NCI-H524 (cell line): ENCODE measurements around the gene PROB1.
"Not testable (repeated sequence)": the region's sequence is repeated elsewhere in the genome, so short reads cannot be mapped to it uniquely, and the experiment has no call there.

Source experiments
- DNase-seq, 2 experiments: peaks; one replicate each; lab custom pipeline; 2025; lab: John Stamatoyannopoulos, UW

PROB1 gene

GRCh38 chr5:139414581-139415130 lies 19.8 kb upstream of the PROB1 start:
- DNase-seq = no peak

DNA sequence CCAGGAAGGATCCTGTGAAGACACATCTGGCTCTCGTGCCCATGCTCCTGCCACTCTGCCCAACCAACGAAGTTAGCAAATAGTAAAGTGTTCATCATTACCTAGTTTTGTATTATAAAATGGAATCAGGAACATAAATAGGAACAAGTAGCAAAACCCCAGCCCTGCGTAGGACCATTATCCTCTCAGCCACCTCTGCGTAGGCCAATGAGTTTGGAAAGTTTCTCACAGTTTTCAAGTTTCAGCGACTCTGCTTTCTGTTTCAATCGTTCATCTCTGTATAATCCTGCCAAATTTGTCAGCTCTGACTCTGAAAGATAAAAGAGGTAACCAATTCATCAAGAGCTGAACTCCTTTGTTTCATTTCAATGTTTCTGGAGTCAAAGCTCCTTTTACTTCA lies 19.1 kb upstream of the PROB1 start:
- DNase-seq = no peak

- no peak for DNase-seq
These were observed 18.2 kb upstream of the PROB1 start for GRCh38 chr5:139413153-139413552.

GRCh38 chr5:139410993-139411828 lies 16.3 kb upstream of the PROB1 start:
- no peak for DNase-seq

- no peak for DNase-seq
These were observed 15.5 kb upstream of the PROB1 start for GRCh38 chr5:139410121-139410992.

GRCh38 chr5:139409116-139409515 lies 14.2 kb upstream of the PROB1 start:
- not testable (repeated sequence) for DNase-seq

DNA sequence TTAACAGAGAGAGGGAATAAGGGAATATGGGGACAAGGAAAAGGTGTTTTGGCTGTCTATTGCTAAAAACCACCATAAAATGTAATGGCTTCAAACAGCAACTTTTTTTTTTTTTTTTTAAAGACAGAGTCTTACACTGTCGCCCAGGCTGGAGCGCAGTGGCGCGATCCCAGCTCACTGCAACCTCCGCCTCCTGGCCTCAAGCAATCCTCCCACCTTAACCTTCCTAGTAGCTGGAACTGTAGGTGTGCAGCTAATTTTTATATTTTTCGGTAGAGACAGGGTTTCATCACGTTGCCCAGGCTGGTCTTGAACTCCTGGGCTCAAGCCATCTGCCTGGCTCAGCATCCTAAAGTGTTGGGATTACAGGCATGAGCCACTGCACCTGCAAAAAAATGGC lies 13.3 kb upstream of the PROB1 start:
- no peak for DNase-seq

- DNase-seq = no peak
These were observed 12.6 kb upstream of the PROB1 start for GRCh38 chr5:139407517-139407916.

GRCh38 chr5:139406963-139407362 lies 12.1 kb upstream of the PROB1 start:
- no peak for DNase-seq

DNA sequence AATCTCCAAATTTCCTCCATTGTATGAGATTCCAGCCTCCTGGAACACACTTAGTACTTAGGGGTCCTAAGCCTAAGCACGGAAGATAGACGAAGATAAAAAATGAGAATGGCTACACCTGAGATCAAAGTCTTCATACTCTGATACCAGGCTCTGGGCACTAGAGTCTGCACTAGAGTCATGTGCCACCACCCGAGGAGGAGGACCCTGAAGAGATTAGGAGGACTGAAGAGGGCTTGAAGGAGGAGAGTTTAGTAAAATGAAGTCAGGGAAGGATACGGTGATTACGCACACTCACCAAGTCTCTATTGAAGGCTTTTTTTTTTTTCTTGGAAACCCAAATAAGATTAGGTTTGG lies 9.6 kb upstream of the PROB1 start:
- DNase-seq = peak; percentile 30 to 58

DNA sequence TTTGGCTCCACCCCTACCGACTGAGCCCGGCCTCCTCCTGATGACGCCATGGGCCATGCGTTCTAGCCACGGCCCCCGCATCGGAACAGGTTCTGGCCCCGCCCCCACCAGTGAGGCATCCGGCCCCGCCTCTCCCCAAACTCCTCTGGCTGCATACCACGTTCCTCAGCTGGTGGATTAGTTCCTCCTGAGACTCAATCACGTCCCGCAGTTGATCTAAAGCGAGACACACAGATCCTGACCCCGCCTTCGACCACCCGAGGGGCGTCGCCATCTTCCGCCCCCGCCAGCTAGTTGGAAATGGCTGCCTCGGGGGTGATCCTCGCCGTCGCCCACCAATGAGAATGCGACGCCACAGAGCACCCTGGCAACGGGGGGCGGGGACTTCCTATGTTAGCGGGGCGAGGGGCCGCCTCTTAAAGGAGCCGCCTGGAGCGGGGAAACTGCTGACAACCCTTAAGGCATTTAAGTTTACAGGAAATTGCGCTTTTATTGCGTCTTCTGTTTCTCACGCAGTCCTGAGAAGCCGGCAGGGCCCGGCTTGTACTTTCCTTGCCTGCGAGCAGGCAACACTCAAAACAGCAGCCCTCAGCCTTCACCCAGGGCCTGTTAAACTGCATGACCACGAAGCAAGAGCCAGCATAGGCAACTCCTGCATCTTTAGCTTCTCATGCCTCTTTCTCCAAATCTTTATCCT lies 9.0 kb upstream of the PROB1 start, which contains the start of gene SPATA24:
TSS of gene SPATA24 (minus strand) at position 303 of the 697 bp plus-strand sequence. CDS start at position 274, 29 bp downstream.
- peak; percentile 95 for DNase-seq

DNA sequence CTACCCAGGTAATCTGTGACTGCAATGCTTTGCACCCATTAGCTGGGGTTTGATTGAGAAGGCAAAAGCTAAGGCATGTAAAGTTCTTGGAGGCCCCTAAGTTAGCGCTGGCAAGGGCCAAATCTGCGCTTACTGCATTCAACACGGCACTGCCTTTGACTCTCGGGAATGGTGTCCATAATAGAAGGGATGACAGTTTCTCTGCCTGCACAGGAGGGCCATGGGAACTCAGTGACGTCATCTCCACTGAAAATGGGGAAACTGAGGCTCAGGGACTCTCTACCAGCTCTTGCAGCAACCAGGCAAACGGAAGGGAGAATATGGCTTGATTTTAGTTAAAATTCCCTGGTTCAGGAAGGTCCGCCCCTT lies 8.5 kb upstream of the PROB1 start:
- DNase-seq = no peak

DNA sequence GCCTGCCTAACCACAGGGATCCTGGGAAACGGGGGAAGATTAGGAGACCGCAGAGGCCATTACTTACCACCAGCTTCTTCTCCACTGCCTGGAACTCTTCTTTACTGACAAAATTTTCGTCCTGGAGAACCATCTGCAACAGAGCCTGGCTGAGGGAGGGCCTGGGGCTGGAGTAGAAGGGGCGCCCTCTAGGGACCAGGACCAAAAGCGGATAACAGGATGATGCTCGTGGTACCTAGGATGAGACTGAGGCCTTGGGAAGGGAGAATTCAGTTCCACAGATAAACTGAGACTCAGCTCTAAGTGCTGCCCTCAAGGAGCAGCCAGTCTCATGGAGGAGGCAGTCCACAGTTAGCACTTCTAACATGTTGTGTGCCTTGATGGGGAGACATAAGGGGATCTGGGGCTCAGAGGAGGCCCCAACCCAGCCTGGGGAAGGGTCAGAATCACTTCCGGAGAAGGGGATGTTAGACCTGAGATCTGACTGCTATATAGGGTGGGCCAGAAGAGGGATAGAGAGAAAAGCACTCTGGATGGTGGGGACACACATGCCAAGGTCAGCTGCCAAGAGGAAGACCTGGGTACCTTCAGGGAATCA lies 7.8 kb upstream of the PROB1 start:
- DNase-seq = peak; percentile 12 to 17

- DNase-seq = no peak
These were observed 6.6 kb upstream of the PROB1 start for GRCh38 chr5:139401546-139401945.

DNA sequence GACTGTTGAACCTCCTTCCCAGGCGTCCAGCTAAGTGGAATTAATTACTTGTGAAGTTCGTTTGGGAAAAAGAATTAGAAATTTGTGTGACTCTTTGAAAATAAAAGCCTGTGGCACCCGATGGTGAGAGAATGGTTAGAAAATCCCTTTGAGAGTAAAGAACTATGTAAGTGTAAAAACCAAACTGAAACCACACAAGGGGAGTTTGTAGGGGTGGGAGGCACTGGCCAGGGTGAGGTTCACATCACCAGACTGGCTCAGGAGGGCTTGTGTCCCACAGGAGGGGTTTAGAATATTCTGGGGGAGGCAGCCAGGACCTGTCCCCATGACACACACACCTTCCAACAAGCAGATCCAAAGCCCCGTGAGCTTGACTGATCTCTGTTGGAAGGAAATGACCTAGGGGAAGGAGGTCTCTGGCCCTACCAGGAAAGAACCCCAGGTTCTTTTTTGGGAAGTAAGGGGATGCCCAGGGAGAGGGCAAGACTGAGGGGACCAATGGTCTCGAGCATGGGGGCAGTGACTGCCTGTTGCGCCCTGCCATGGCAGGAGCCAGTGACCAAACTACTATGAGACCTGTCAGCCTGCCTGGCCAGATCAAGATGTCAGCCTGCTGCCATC lies 4.7 kb upstream of the PROB1 start:
- no peak for DNase-seq

DNA sequence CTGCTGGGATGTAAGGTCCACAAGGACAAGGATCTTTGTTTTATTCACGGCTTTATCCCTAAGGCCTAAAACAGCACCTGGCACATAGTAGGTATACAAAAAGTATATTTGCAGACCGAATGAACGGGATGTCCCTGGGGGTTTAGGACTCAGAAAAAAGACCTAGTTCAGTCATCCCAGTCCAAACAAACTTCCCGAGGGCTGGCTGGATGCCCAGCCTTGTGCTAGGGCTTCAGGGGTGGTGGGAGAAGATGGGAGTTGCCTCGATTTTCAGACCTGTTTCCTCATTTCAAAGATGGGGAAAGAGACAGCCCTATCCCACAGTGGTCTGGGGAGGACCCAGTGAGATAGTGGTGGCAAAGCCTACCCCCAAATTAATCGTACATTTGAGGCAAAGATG lies 3.0 kb upstream of the PROB1 start:
- no peak for DNase-seq

DNA sequence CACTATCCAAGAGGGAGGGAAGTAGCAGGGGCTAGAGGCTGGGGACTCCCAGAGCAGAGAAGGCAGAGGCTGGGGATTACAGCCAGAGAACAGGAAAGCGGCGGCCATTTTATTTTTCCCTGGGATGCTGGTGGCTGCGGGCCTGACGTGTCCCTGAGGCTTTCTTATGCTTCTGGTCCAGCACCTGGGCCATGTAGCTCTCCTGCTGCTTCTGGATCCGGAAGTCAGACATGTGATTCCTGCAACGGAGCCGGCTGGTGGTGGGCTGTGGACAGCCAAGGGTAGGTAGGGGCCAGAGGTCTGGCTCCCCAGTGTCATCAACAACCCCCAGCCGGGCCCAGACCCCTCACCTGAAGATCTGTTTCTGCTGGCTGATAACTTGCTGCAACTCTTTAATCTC lies 1.8 kb upstream of the PROB1 start:
- DNase-seq = no peak

GRCh38 chr5:139395844-139396640 lies 1.1 kb upstream of the PROB1 start:
- DNase-seq = no peak

GRCh38 chr5:139394123-139394653 lies 716 bp downstream of the PROB1 start:
- peak; percentile 21 to 50 for DNase-seq

DNA sequence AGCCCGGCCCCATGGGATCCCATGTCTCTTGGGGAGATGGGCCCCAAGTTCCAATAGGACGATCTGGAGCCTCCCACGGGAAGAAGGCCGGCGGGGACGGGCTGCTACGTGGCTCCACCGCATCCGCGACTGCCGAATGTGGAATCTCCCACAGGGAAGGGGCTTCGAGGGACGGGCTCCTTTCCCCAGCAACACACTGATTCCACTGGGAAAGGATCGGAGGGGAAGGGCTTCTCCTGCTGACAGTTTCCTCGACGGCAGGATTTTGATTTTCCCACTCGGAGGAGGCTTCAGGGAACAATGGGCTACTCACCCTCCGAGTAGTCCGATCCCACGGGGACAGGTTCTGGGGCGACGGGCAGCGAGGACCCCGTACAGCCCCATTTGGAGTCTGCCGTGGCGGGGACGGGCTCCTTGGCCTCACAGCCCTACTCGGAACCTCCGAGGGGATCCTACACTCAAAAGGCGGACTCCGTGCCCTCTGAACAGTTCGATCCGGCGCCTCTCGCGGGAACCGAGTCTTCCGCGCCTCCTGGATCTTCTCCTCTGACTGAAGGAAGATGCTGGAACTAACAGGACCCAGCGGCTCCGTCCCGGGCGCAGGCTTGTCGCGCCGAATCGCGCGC lies 1.3 kb downstream of the PROB1 start:
- DNase-seq = no peak
